GM13977 (cell line): ENCODE data around the gene RAB11FIP3.

Source experiments
- DNase-seq: peaks from one replicate; pipeline ENCODE4 v3.0.0; 2012; ENCODE audit warnings: low spot score
- in situ Hi-C: fragments of 300-500 bp; cut with MboI; formaldehyde crosslinking; loops from one replicate; pipeline ENCODE4 v1.12.0; 2022; ENCODE audit warnings: low sequenced_read_pairs, low pct_unique_long_range_greater_than_20kb, mixed read lengths, inconsistent platforms; ENCODE audit not compliant: unreplicated experiment
- TF ChIP-seq, protein P1 (sequence below): IDR thresholded peaks from 2 replicates; pipeline ENCODE4 v1.5.1; 2012; ENCODE audit warnings: mild to moderate bottlenecking, control low read depth; ENCODE audit not compliant: insufficient read depth; ENCODE audit errors: extremely low read depth, missing control alignments

The RAB11FIP3 gene

GRCh38 chr16:554297-554621, 128.8 kb downstream of the RAB11FIP3 start:
- in situ Hi-C loops: no loop called here
- no peak for DNase-seq
- TF ChIP-seq, protein P1, sequence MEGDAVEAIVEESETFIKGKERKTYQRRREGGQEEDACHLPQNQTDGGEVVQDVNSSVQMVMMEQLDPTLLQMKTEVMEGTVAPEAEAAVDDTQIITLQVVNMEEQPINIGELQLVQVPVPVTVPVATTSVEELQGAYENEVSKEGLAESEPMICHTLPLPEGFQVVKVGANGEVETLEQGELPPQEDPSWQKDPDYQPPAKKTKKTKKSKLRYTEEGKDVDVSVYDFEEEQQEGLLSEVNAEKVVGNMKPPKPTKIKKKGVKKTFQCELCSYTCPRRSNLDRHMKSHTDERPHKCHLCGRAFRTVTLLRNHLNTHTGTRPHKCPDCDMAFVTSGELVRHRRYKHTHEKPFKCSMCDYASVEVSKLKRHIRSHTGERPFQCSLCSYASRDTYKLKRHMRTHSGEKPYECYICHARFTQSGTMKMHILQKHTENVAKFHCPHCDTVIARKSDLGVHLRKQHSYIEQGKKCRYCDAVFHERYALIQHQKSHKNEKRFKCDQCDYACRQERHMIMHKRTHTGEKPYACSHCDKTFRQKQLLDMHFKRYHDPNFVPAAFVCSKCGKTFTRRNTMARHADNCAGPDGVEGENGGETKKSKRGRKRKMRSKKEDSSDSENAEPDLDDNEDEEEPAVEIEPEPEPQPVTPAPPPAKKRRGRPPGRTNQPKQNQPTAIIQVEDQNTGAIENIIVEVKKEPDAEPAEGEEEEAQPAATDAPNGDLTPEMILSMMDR: no peak

DNA sequence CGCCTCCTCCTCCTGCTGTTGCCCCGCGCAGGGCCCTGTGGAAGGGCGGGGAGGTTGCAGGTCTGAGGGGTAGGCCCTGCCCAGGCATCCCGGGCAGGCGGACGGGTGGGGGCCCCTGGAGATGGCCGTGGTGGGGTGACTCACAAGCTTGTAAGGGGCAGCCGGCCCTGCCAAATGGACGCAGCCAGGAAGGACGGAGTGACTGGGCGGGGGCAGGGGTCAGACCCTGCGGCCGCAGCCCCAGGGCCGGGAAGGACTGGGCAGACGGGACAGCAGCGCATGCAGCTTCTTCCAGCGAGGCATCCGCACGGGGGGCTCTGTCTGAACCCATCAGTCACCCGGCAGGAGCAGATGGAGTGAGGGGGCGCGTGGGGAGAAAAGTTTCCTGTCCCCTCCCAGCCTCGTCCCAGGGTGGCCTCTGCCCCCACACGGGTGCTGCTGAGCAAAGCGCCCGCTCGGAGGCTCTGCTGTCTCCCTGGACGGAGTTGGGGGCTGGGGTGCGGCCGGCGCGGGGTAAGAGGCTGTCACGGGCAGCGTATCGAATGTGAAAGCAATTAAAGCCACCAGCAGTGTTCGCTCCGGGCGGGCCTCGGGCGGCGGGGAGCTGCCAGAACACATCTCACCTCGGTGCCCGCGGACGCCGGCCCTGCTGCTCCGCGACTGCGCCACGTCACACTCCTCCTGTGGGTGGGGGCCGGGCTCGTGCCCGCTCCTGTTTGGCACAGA, 129.4 kb downstream of the RAB11FIP3 start:
- TF ChIP-seq, protein P1: no peak
- in situ Hi-C loops: no loop called here
- DNase-seq: no peak

GRCh38 chr16:555528-556473, 130.4 kb downstream of the RAB11FIP3 start:
- TF ChIP-seq, protein P1: no peak
- in situ Hi-C loops: no loop called here
- no peak for DNase-seq

DNA sequence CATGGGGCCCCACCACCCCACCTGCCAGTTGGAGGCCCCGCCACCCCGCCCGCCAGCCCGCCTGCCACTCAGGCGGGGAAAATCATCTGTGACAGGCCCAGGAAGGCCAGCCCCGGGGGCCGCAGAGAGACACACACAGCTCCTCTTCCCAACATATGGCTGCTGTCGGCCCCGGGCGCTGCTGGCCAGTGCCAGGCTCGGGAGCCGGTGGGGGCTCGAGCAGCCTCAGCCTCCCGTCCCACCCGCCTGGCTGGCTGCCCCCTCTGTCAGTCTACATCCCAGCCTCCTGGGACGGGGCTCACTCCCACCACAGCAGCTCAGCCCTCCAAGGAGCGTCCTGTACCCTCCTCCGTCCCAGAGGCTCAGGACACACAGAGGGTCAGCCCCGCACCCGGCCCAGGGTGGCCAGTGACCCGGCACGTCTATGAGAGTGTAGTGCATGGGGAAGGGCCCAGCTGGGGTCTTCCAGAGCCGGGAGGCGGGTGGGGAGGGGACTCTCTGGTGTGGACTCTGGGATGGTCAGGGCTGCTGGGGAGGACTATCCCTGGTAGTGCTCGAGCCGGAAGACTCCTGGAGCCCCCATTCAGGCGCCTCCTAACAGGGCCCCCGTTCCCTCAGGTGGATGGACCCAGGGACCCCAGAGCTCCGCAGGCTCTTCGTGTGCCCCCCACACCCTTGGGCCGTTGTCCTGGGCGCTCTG, 131.2 kb downstream of the RAB11FIP3 start:
- TF ChIP-seq, protein P1: no peak
- DNase-seq: peak; percentile 47
- in situ Hi-C loops: no loop called here

DNA sequence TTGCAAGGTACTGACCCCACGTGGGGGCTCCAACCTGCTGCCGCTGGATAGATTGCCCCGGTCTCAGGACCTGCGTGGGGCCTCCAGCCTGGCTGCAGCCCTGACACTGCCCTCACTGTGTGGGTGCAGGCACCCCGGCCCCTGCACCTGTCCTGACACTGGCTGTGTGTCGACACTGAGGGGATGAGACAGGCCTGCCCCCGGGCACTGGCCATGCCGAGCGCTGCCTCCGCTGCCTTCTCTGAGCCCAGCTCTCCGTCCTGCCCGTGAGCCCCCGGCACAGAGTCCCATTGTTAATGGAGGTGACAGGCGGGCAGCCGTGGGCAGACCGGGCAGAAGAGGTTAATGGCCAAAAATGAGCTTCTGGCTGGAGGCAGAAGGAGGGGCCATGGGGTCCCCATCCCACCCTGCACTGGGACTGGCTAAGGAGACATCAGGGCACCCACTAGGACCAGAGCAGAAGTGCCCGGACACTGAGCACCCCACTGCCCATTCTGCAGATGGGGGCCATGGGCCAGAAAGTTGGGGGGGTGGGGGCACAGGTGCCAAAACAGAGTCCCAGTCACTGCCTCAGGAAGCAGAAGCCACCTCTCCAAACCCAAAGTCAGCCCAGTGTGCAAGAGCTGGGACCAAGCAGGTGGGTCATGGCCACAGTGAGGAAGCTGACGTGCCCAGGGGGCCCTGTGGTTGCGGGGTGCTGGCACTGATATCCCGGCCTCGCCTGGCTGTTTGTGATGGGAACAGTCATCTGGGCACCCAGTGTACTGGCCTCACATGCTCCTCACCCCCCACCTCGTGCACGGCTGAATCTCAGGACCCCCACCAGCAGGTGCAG, 132.2 kb downstream of the RAB11FIP3 start:
- TF ChIP-seq, protein P1: no peak
- in situ Hi-C loops: no loop called here
- peak; percentile 45 for DNase-seq
